Placental epithelial cell (primary cell): Measurements from ENCODE around the gene UBE2S. TPM values are rescaled to one million over a fixed set of nuclear protein-coding genes. Genes with fewer than 3 reads are reported as not detected.

Source experiments
- total RNA-seq: library from RNA; depleted of rRNA; stranded (reverse); fragments of >200 nt; gene quantifications from 2 replicates; pipeline ENCODE4 v1.2.3, GENCODE V29; 2012

Gene UBE2S
- total RNA-seq, result 30.2 and 81.9 TPM in 2 replicates

DNA sequence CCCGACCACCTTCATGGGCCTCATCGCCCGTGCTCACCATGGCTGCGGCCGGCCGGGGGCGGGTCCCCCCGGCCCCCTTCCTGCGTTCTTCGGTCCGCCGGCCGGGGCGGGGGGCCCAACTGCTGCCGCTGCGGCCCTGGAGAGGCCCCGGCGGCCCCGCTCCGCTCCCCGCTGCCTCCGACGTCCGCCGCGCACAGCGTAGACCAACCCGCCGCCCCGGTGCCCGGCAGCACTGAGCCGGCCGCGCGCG, at the start of gene UBE2S:
Gene UBE2S (minus strand): TSS at position 239 of the 250 bp plus-strand sequence. CDS start 199 bp downstream, at position 40.

DNA sequence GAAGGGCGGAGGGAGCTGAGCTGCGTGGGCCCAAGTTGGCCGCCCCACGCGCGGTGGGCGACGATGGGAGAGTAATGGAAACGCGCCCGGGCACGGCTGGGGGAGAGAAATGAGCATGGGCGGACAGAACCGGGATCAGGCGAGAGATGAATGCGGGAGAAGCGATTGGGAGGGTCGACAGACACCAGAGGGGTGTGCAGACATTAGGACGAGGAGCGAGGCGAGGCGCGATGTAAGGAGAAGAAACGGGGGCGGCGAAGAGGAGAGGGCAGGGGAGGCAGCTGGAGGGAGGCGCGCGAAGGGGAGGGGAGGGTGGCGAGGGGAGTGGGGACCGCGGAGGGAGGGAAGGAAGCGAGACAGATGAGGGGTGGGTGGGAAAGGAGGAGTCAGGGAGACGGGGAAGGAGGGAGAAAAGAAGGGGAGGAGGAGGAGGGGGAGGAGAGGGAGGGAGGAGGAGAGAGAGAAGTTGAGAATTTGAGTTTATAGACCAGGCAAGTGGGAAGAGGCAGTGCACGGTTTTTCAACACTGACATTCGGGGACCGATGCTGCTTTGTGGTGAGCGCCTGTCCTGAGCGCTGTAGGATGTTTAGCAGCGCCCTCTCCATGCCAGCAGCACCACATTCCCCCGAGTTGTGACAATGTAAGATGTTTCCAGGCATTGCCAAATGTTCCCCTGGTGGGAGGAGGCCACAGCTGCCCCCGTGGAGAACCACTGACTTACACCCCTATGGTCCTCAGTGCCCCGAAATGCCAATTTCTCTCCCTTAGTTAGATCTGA, 35.6 kb upstream of the UBE2S start, which contains the start of gene SHISA7:
Gene SHISA7 (minus strand): TSS at position 256 of the 779 bp plus-strand sequence. CDS start 437 bp downstream, outside the sequence.

DNA sequence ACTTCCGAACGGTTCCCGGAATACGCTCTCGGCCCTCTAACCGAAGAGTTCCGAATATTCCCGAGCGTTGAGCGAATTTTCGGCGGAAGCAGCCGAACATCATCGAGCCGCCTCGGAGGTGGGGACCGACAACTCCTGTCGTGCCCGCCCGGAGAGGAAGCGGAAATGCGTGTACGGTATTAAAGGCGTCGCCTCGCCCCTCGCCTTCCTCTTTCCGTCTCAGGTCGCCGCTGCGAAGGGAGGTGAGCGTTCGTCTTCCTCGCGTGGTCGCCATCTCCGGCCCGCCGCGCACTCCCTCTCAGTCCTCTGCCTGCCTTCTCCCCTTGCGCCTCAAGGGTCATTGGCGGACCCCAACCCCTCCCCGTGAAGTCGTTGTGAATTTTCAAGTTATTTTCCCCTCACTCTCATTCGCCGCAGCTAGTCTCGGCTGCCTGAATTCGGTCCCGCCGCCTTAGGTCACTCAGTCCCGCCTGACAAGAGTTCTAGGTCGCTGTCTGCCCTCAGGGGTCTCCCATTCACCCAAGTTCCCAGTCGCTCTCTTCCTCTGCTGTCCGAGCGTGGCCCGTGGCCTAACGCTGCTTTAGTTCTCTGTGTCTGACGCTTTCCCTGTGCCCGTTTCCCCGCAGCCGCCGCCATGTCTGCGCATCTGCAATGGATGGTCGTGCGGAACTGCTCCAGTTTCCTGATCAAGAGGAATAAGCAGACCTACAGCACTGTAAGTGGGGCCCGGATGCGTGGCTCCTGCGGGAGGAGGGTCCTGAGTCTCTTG, 21.7 kb downstream of the UBE2S start, which contains the start of gene RPL28:
Gene RPL28 (plus strand): TSS at position 209 of the 769 bp plus-strand sequence. CDS start 426 bp downstream, at position 635.

DNA sequence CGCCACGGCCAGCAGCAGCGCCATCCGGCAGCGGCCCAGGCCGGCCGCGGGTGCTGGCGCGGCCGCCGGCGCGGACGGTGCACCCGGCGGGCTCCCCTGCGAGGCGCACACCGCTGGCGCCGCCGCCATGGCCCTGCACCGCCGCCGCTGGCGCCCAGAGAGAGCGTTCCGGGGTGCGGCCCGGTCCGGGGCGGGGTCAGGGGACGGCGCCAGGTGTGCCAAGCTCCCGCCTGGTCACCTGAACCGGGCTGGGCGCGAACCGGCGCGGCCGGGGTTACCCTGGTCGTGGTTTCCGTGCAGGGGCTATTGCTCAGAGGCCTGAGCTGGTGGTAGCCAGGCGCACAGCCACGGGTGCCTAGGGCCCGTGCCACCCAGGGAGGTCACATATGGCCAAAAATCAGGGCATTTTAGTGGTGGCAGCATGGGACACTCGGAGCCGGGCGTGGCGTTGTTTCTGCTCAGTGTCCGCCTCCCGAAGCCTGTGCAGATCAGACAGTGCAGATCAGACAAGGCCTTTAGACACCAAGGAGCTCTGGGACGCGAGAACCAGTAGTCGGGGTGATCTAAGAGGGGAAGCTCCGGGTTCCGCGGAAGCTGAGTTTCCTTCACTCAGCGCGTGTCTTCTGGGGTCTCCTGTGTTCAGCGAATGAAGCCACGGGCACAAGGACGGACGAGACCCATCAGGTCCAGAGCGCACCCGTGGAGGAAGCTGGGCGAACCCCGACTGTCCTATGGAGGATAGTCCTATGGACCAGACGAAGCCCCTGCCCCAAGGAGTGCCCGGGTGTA, 23.3 kb downstream of the UBE2S start, which contains the start of gene TMEM238:
Gene TMEM238 (minus strand): TSS at position 162 of the 789 bp plus-strand sequence. CDS start 33 bp downstream, at position 129.

DNA sequence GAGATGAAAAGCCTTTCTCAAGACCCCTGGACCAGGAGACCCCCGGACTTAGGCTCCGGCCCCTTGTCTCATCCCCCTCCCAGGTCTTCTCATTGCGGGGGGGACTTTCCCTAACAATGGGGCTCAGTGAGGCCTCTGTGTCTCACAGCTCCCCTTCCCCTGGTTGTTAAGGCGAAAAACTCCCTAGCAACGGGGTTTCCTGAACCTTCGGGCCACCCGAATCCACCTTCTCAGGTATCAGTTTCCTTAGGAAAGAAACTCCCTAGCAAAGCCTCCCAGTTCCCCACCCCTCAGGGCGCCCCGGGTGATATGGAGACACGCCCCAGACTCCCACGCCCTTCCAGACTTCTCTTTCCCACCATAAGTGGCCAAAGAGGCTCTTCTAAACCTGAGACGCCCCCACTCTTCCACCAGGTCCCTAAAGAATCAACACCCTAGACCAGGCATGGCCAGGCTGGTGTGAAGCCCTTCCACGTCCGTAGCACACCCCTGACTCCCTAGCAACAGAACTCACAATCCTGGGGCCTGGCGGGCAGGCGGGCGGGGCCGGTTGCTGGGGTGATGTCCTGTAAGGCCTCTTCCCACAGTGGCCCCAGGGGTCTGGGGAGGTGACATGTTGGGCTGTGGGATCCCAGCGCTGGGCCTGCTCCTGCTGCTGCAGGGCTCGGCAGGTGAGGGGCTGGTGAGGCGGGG, 31.2 kb downstream of the UBE2S start, which contains the start of gene TMEM190:
Gene TMEM190 (plus strand): TSS at position 586 of the 693 bp plus-strand sequence. CDS start 28 bp downstream, at position 614.

DNA sequence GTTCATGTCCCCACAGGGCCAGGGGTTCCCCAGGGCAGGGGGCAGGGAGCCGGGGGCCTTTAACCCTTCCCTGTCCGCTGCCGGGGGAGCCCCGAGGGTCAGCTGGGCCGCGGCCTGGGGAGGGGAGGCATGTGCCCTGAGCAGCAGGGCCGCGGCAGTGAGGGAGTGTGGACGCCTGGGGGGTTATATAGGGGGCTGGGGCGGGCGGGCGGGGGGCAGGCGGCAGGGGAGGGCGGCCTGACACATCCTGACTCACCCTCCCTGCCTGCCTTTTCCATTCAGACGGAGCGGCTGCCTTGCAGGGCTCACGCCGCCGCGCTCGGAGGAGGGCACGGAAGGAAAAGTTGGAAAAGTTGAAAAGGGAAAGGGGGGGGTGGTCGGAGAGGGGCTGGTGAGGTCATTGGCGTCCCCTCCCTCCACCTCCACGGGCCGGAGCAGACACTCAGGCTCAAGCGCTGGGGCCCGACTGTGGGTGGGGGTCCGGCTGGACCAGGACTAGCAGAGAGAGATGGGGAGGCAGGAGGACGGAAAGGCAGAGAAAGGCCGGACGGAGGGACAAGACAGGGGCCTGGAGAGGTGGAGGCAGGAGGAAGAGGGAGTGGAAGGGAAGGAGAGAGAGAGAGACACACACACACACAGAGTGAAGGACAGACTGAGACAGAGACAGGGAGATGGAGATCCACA, 37.1 kb downstream of the UBE2S start, which contains the start of gene IL11:
Gene IL11 (minus strand): TSS at position 159 of the 684 bp plus-strand sequence. CDS start 153 bp downstream, at position 6.

DNA sequence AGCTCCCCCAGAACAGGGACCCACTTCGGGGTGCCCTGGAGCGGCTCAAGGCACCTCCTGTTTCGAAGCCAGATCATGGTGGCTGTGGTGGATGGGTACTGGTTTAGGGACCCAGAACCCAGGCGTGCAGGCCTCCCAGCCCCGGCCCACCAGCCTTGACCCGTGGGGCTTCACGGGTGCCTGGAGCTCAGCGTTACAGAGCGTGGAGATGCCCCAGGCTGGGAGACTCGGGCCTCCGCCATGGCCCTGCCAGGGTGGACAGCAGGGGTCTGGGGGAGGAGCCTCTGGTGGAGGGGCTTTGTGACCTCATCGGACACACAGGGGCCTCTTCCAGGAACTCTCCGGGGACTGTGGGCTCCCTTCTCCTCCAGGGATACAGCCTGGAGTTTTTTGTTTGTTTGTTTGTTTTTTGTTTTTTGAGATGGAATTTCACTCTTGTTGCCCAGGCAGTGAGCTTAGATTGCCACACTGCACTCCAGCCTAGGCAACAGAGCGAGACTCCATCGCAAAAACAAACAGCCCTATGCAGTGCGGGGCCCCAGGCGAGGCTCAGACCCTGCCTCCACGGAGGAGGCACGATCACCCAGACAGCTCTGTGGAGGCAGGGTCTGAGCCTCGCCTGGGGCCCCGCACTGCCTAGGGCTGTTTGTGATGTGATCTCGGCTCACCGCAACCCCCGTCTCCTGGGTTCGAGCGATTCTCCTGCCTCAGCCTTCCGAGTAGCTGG, 44.4 kb downstream of the UBE2S start, which contains the start of gene GARIN5B:
Gene GARIN5B (minus strand): TSS at position 271 of the 727 bp plus-strand sequence. CDS start 194 bp downstream, at position 77.

DNA sequence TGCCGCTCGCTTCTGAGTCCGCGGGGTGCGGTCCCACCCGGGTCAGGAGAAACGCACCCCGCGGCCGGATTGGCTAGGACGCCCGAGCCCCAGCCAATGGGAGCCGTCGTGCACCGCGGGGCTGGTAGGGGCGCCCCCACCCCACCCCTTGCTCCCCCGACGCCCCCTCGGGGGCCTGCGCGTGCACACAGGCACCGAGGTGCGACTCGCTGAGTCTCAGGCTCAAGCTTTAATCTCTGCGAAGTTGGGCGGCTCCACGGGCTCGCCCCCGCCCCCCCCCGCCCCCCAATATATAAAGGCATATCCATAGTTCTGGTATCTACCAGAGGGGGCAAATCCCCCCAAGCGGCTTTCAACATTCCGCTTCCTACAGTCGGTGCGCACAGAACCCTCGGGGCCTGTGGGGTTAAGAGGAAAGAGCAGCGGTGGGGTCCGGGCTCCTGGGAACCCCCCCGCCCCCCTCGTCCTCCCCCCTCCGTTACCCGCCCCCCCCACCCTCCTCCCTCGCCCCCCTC, 52.8 kb downstream of the UBE2S start, which contains the start of gene COX6B2:
Gene COX6B2 (minus strand): TSS at position 22 of the 515 bp plus-strand sequence. CDS start 198 bp downstream, outside the sequence.

Other genes starting within 250 kb of the UBE2S start
- 0.76 TPM in 1 of 2 replicates, not detected in the other for gene DNAAF3, start 241.2 kb downstream of the UBE2S start, total RNA-seq
- gene SYT5, start 227.5 kb downstream of the UBE2S start, total RNA-seq, result not detected in 2 replicates
- under 0.01 and 0.22 TPM in 2 replicates for gene PTPRH, start 198.3 kb downstream of the UBE2S start, total RNA-seq
- 3.9 TPM in 2 replicates for gene TMEM86B, start 179.0 kb downstream of the UBE2S start, total RNA-seq
- 32.2 and 54.1 TPM in 2 replicates for gene PPP6R1, start 148.8 kb downstream of the UBE2S start, total RNA-seq
- gene HSPBP1, start 127.7 kb downstream of the UBE2S start, total RNA-seq, result 20.4 and 64.0 TPM in 2 replicates
- 0.79 and 2.2 TPM in 2 replicates for gene BRSK1, start 123.8 kb downstream of the UBE2S start, total RNA-seq
- not detected in 2 replicates for gene TMEM150B, start 82.4 kb downstream of the UBE2S start, total RNA-seq
- gene KMT5C, start 67.9 kb downstream of the UBE2S start, total RNA-seq, result 10.5 and 24.3 TPM in 2 replicates
- 0.11 and 0.79 TPM in 2 replicates for gene COX6B2, start 53.1 kb downstream of the UBE2S start, total RNA-seq
- gene GARIN5B, start 44.5 kb downstream of the UBE2S start, total RNA-seq, result 0.39 TPM in 1 of 2 replicates, not detected in the other
- 5.1 and 7.7 TPM in 2 replicates for gene IL11, start 37.3 kb downstream of the UBE2S start, total RNA-seq
- 2.0 TPM in 1 of 2 replicates, not detected in the other for gene TMEM190, start 31.0 kb downstream of the UBE2S start, total RNA-seq
- gene TMEM238, start 23.5 kb downstream of the UBE2S start, total RNA-seq, result 0.39 and 3.7 TPM in 2 replicates
- 362 and 492 TPM in 2 replicates for gene RPL28, start 21.9 kb downstream of the UBE2S start, total RNA-seq
- not detected in 2 replicates for gene SHISA7, start 35.5 kb upstream of the UBE2S start, total RNA-seq
- gene ISOC2, start 53.9 kb upstream of the UBE2S start, total RNA-seq, result 63.6 and 80.4 TPM in 2 replicates
- gene C19orf85, start 57.0 kb upstream of the UBE2S start, total RNA-seq, result not detected in 2 replicates
- gene ZNF628, start 68.8 kb upstream of the UBE2S start, total RNA-seq, result 2.0 and 2.8 TPM in 2 replicates
- 7.7 and 10.6 TPM in 2 replicates for gene NAT14, start 77.4 kb upstream of the UBE2S start, total RNA-seq
- 0.22 and 1.2 TPM in 2 replicates for gene SSC5D, start 80.6 kb upstream of the UBE2S start, total RNA-seq
- not detected in 2 replicates for gene SBK2, start 129.3 kb upstream of the UBE2S start, total RNA-seq
- not detected in 2 replicates for gene SBK3, start 137.8 kb upstream of the UBE2S start, total RNA-seq
- 7.1 and 7.6 TPM in 2 replicates for gene ZNF579, start 173.1 kb upstream of the UBE2S start, total RNA-seq
- 5.1 and 8.9 TPM in 2 replicates for gene FIZ1, start 191.7 kb upstream of the UBE2S start, total RNA-seq
- gene ZNF524, start 192.5 kb upstream of the UBE2S start, total RNA-seq, result 7.5 and 14.1 TPM in 2 replicates
- gene ZNF865, start 197.9 kb upstream of the UBE2S start, total RNA-seq, result 1.8 and 2.0 TPM in 2 replicates
- 7.5 and 11.0 TPM in 2 replicates for gene ZNF784, start 216.8 kb upstream of the UBE2S start, total RNA-seq
- gene ZNF580, start 233.2 kb upstream of the UBE2S start, total RNA-seq, result 8.1 and 10.2 TPM in 2 replicates
- 33.3 and 57.3 TPM in 2 replicates for gene ZNF581, start 235.9 kb upstream of the UBE2S start, total RNA-seq
- gene CCDC106, start 240.4 kb upstream of the UBE2S start, total RNA-seq, result 2.8 and 7.5 TPM in 2 replicates
- 70.3 and 84.4 TPM in 2 replicates for gene U2AF2, start 247.2 kb upstream of the UBE2S start, total RNA-seq